NCI-H2227 (cell line): ENCODE measurements around the gene GRM8.

Experiments used
- DNase-seq: peaks from one replicate; lab custom pipeline; 2025; ENCODE audit not compliant: unreplicated experiment; lab: John Stamatoyannopoulos, UW

Gene GRM8

DNA sequence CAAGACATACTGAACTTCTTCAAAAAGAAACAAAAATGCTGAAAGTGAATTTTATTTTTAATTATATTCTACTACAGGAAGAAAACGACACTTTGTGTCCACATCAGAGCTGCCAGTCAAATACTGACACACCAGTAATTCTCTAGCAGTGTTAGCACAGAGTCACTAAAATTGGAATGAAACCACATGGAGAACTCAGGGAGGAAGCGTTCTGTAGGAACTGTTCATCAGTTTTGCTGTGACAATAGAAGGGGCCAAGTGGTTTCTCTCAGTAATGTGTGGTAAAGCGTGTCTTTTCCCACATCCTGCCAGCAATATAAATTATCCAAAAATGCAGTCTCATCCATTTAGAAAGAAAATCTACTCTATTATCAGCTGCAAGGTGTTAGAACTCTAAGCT is 683.3 kb downstream of the GRM8 start:
- no peak for DNase-seq

DNA sequence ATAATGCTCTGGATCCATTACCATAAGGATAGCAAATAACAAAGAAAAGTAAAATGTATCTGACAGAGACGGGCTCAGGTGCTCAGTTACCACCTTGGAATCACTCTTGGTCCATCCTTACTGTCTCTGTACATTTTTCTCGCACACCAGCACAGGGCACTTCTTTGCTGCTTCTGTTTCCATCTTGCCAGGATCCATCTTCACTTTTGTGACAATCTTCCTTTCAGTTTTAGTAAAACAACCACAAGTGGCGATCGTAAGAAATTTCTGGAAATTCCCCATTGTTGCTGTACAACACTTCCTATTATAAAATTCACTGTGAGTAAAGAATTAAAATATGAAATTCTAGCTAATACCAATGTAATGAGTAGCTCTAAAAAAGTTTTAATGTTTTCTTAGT is 695.5 kb downstream of the GRM8 start:
- no peak for DNase-seq

DNA sequence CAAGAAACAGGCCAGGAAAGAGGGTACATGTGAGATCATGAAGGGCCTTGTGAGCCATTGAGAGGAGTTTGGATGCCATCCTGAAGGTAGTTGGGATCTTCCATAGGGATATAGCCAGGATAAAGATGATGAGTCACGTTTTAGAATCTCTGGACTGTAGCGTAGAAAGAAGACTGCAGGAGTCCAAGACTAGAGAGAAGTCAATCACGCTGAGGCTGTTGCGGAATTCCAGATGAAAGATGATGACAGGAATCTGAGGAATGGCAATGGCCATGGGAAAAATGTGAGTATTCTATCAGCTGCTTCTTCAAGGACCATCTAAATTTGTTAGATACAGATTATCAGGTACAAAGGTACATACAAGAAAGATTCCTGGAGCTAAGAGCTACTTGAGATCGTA is 711.3 kb downstream of the GRM8 start:
- DNase-seq, result no peak

DNA sequence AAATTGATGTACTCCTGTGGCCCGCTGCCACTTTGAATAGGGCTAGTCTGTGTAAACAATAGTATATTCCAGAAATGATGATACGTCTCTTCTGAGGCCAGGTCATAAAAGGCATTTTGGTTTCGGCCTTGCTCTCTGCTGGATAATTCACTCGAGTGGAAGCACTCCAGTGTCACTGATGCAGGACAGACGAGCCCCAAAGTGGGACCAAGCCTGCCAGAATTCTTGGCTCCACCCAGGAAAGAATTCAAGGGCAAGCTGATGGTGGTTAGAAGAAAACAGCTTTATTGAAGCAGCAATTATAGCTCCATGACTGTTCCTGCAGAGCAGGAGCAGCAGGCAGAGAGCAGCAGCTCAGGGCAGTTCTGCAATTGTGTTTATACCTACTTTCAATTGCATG is 717.6 kb downstream of the GRM8 start:
- DNase-seq, result peak; percentile 32

DNA sequence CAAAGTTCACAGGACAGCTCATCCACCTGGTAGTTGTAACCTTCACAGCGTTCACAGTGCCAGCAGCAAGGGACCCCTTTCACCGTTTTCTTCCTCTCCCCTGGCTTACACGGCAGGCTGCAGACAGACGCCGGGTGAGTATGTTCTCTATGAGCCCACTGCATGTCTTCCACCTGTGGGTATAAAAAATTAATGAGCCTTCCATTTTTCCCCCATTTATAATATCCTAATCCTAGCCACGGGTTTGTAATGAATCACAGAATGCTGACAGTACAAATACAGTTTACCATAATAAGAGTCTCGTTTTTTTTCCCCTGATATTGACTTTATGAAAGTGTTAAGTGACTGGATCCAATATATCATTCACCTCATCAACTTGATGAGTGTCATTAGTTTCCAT is 719.0 kb downstream of the GRM8 start:
- no peak for DNase-seq

DNA sequence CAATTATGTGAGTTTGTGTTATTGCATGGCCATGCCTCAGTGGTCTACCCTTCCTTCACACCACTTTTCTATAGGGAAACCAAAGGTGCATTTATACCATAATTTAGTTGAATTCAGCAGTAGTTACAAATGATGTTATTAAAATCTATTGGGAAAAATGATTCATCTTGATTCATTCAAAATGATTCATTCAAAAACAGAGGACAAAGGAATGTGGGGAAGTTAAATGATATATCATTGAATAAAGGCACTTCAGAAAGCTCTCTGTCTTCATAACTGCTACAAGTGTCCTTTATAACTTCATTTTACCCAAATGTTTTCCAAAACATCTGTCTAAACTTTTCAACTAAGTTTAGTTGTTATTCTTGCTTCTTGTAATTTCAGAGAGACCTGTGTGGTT is 722.9 kb downstream of the GRM8 start:
- DNase-seq, result no peak

DNA sequence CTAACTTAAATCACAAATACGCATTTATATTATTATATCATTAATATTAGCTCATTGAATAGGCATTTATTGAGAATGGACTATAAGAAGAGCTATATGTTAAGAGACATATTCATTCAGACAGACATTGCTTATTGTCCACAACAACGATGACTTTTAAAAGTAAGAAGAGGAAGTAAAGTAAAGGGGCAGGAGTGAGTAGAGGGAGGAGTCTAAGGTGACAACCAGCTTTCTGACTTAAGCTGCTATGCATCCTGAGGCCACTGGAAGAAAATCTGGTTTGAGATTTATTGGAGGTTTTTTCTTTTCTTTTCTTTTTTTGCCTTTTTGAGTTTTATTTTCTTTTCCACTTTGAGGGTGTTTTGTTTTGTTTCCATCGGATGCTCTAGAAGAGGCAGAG is 723.5 kb downstream of the GRM8 start:
- DNase-seq, result no peak

DNA sequence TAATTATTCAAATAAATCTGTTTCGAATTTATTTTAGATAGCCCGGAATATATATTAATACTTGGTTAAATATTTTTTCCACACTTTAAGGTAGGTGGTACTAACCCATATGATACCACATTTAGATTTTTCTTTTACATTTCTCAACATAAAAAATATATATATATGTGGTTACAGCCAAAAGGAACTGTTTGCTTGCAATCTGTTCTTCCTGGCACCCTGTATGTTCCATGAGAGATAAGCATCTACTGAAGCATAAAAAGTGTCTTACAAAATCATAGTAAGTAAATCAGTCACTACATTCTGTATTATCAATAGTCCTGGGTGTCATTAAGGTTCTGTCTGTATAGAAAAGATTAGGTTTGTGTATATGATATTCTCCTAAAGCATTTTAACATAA is 726.8 kb downstream of the GRM8 start:
- DNase-seq, result no peak

DNA sequence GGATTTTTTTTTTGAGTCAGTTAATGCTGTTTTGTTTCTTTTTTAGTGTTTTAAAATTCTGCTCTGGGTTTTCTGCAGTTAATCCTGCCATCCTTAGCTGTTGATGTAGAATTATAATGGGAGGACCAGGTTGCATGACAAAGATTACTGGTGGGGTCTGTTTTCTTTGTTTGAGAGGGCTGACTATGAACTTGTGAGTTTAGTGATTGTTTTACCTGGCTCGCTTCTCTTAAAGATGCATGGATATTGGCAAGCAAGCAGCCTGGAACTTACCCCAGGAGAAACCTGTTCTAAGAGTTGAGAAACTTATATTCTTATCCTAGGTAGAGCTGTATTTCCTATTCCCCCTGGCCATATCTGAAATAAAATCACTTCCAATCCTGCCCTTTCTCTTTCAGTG is 727.8 kb downstream of the GRM8 start:
- DNase-seq, result no peak

DNA sequence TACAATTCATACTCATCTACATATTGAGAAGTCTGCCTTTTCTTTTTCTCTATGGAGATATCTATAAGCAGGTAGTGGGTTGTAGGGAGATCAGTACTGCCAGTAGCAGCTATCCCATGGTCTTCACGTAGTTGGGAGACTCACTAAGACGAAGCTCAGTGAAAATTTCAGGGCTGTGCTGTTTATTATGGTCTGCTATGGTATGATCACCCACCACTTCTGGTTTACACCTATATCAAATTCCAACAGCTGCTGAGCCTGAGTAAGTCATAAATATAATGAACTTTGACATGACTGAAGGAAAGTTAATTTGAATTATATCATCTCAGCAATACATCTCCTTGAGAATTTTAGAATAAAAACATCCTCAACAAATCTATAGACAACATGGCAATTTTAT is 741.7 kb downstream of the GRM8 start:
- no peak for DNase-seq

DNA sequence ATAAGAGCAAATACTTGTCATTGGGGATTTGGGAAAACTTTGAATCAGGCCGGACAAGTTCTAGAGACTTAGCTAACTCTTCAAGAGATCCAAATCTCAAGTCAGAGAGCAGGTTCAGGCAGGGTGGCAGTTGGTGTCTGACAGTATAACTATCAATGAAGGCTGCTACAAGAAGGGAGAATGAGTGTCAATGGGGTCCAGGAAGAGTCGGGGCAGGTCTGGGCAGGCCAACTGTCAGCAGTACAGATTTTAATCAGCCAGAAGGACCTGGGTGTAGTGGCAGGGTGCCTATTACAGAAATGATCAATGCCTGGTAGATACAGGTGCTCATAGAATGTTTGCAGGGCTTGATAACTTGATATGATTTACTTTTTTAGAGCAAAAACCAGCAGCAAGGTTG is 751.1 kb downstream of the GRM8 start:
- DNase-seq, result no peak

DNA sequence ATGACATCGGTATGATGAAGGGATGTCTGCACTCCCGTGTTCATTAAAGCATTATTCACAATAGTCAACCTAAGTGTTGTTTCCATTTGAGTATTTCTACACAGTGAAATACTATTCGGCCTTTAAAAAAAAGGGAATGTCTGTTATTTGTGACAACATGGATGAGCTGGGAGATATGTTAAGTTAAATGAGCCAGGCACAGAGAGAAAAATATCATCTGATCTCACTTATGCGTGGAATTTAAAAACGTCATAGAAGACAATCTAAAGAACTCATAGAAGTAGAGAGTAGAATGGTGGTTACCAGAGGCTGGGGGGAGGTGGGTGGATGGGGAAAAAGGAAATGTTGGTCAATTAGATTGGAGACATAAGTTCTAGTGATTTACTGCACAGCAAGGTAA is 753.3 kb downstream of the GRM8 start:
- no peak for DNase-seq

DNA sequence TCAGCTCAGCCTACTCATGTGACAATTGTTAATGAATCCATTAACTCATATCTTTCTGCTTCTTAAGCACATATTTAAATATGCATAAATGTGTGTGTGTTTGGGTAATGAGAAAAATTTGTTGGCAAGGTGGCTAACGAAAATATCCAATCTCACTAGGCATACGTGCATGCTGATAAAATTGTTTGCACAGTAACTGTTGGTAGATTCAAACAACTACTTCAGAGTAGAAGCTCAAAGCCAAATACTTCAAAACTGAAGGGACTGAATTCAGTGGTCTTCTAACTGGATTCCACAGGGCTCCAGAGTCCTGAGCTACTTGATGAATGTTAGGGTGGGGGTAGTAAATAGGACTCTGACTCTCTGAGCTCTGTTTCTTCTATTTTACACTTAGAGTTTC is 757.0 kb downstream of the GRM8 start:
- no peak for DNase-seq

DNA sequence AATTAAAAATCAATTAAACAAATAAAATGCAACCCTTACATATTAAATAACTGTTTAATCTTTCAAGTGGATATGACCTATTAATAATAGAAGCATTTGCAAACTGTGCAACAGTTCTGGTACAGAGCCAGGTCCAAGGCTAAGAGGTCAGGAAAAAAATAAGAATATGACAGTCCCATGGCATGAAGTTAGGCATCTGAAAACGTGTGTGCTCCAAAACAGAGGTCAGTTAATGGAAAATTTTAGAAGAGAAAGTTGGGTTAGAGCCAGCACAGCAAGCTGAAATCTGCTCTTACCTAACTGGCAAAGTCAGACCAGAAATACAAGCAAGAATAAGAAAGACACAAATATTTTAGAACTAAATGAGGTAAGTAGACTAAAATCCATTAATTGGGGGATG is 757.7 kb downstream of the GRM8 start:
- DNase-seq, result no peak

DNA sequence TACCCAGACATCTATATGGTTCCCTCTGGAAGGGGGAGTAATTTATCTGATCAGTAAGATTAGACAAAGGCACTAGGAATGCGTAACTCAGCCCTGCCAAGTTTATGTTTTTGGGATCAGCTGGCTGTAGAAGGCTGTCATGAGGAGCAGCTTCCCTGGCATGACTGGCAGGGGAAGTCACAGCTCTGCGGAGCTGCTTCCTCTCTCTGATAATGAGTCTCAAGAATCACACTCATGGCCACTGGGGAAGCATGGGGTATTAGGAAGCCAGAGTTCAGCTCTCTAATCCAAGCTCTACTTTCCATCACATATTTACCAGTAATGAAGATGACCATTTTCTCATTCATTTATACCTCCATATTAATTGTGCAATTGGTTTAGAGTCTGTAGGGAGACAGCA is 758.9 kb downstream of the GRM8 start:
- DNase-seq, result no peak

DNA sequence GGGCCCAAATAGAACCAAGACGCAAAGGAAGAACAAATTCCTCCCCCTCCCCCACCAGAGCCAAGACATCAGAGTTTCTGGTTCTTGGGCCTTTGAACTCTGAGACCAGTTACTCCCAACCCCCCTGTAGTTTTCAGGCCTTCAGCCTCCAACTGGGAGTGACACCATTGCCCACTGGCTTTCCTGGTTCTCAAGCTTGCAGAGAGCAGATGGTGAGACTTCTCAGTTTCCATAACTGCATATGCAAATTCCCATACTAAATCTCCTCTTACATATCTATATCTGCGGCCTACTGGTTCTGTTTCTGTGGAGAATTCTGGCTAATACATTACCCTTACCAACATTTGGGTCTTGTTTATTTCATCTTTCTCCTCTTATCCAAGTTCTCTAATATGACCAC is 762.9 kb downstream of the GRM8 start:
- DNase-seq, result no peak

DNA sequence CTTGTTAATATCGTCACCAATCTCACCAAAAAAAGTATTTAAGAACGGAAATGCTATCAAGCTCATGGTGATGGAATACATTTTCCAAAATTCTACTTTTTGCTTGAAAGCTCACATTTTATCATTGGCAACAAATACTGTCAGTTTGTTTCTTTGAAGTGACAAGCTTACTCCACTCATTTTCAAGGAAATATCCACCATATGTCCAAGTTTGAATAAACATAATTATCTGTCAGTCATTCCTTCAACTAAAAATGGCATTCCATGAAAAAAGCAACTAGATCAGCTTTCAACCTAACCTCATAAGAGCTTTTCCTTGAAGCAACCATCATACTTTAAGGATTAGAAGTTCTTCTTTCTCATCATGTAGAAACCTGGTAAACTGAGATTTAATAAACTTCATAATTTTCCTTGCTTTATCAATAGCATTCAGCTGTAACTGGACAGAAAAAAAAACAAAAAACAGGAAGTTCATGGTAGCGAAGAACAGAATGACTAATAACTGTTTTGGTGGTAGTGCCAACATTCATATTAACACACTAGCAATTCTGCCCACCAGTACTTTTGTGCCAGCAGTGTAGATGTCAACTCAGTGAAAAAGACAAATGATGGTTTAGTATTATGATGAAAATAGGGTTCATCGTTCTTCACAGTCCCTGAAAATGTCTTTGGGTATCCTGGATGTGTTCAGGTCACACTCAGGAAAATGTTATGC is 764.9 kb downstream of the GRM8 start:
- DNase-seq, result no peak

DNA sequence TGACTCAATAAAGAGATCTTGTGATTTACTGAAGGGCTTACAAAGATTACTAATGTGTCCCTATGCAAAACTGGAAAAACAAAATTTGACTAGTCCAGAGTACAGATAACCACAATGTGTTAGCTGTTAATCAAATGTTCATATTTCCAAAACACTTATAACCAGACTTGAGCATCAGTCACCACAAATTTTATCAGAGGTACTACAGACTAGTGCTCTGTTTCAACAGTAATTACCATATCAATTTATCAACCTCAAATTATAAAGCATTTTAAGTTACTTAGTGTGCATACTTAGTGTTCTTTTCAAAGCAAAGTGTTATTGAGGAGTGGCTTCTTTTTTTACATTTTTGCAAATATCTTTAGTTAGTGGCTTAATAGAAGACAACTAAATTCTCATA is 765.9 kb downstream of the GRM8 start:
- DNase-seq, result no peak

DNA sequence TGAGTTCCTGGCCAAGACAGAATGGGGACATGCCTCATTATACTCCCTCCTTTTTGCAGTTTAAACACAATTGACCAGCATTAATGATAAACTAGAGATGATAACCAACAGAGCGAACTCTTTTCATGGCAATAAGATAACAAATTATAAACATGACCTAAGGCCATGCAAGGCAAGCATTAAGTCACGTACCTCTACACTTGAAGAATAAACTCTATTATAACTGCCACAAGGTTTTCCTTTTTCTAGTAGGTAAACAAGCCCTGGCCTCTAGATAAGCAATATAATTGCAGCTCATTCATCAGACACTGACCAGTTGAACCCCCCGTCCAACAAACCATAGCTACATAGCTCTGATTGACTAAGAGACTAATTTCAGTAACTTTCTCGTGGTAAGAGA is 767.0 kb downstream of the GRM8 start:
- no peak for DNase-seq

DNA sequence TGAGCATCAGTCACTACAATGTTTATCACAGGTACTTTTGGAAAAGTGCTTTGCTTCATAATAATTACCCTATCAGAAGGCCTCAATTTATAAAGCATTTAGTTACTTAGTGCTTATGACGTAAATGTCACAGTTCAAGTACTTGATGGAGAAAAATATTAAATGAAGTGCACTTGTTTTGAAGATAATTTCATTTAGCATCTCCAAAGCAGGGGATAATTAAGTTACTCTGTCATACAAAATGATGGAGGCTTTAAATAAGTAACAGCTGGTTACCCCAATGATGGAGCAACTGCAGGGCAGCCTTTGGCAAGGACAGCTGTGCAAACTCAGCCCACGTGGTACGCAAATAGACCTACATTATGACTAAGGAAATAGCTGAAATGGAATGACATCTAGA is 768.8 kb downstream of the GRM8 start:
- peak; percentile 58 for DNase-seq

DNA sequence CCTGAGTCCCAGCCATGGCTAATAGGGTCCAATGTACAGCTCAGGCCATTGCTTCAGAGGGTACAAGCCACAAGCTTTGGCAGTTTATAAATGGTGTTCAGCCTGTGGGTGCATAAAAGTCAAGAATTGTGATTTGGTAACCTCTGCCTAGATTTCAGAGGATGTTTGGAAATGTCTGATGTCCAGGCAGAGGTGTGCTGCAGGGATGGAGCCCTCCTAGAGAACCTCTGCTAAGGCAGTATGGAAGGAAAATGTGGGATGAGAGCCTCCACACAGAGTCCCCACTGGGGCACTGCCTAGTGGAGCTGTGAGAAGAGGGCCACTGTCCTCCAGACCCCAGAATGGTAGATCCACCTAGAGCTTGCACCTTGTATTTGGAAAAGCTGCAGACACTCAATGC is 779.9 kb downstream of the GRM8 start:
- no peak for DNase-seq

DNA sequence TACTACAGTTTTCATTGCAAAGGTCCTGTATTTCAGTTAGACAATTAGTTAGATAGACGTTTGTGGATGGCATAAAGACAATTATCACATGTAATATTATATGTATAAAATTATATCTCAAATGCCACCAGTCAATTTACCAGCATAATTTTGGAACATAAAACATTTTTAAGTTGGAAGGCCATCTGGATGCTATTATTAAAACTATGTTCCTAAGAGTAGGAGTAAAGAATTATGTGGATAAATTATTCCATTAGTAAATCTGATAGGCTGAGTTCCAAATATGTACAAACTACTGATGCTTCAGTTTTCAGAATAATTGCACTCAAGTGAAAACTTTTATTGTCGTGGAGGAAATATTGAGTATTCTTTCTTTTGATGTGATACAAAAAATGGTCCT is 790.3 kb downstream of the GRM8 start:
- DNase-seq, result no peak

DNA sequence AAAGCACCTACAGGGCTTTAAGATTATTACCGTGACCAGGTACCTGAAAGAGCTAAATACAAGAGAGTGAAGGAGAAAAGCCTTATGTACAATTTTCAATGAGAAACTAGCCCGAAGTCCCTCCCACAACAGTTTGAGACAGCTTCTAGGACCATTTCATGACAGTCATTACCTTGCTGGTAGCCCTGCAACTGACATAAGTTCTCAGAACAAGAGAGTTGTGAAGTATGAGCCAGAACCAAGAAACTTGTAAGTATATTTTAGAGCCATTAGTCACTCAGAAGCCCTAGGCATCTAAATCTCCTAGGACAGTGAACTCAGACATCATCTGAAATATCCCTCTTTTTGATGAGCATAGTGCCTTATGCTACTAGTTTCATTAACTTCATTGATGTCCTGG is 792.1 kb downstream of the GRM8 start:
- no peak for DNase-seq

DNA sequence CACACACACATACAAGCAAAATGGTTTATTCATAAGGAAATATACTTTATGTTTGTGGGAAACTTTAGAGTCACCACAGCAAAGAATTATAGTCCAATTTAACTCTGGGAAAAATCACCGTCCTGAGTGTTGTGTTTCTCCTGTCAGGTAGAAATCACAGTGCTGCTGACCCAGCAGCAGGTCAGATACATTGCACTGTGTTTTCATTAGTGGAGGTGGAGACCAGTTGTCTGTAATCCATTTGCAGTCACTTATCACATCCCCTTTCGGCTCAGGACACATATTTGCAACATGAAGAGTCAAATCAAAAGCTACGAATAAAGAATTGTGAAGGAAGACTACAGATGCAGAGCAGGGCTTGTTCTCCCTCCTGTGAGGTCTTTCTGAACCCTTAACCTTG is 799.6 kb downstream of the GRM8 start:
- no peak for DNase-seq
